K562 (cell line): Measurements from ENCODE around the gene SOWAHD. TPM values are rescaled to one million over a fixed set of nuclear protein-coding genes. Genes with fewer than 3 reads are reported as not detected.

ENCODE experiments used
- ATAC-seq: fragments of 200-7000 bp; cut with Tn5 transposase; 3 replicates; pipeline ENCODE4 v1.9.1; 2020; ENCODE audit warnings: moderate library complexity
- BruUV-seq: library from RNA; stranded (reverse); fragments of 400-500 nt; replicated peaks from 2 replicates; lab custom pipeline; 2021; lab: Mats Ljungman, UMichigan
- CTCF ChIA-PET: fragments of 300-600 bp; formaldehyde crosslinking; extraction: SDS; loops from one replicate; lab custom pipeline; 2021; ENCODE audit warnings: low intra/inter-chr PET ratio; lab: Yijun Ruan, JAX
- POLR2A ChIA-PET: fragments of 300-600, 350-650 bp; sonication (Branson Sonifier 250); formaldehyde crosslinking; extraction: SDS; loops from one replicate; lab custom pipeline; 2021; ENCODE audit warnings: antibody characterized with exemption, inconsistent platforms; lab: Yijun Ruan, JAX
- DNase-seq, 4 experiments: peaks; one replicate each; pipeline versions ENCODE4 v3.0.0 to v3.0.0-alpha.2; 2011 to 2018; ENCODE audit warnings: low spot score in 3 of 4, mixed read lengths in 3 of 4; ENCODE audit errors: extremely low read depth in 1 of 4
- FAIRE-seq: peaks from 2 replicates; lab custom pipeline; 2011; peaks lifted over from hg19 to GRCh38; lab: Jason Lieb, UNC
- H2AFZ ChIP-seq: 2 replicates; pipeline ENCODE4 v1.6.0; 2011; ENCODE audit warnings: low read depth, low read length, control low read depth, inconsistent platforms
- H3K27ac ChIP-seq: fragments of 200-600 bp; 3 replicates; pipeline ENCODE4 v1.8.0; 2011; ENCODE audit warnings: low read depth, mild to moderate bottlenecking, control low read depth, inconsistent platforms, low read length, moderate library complexity, mixed read lengths; ENCODE audit errors: extremely low read depth
- H3K27me3 ChIP-seq, 2 experiments: fragments of 300-600 bp in 1 of 2; 2 replicates in 1 of 2; 3 replicates in 1 of 2; pipeline versions ENCODE4 v1.6.0 to v1.8.0; 2011; ENCODE audit warnings: inconsistent platforms in 2 of 2, low read length in 2 of 2, mild to moderate bottlenecking in 1 of 2, mixed read lengths in 1 of 2, moderate library complexity in 1 of 2; ENCODE audit not compliant: control insufficient read depth in 2 of 2, insufficient read depth in 2 of 2
- H3K36me3 ChIP-seq: fragments of 300-600 bp; 3 replicates; pipeline ENCODE4 v1.8.0; 2011; ENCODE audit warnings: mild to moderate bottlenecking, low read length, inconsistent platforms; ENCODE audit not compliant: control insufficient read depth, insufficient read depth
- H3K4me1 ChIP-seq, 2 experiments: fragments of 200-600 bp in 1 of 2; replicated peaks in 1 of 2; 2 replicates in 1 of 2; 3 replicates in 1 of 2; pipeline versions ENCODE4 v1.5.1 to v1.8.0; 2011; ENCODE audit warnings: inconsistent platforms in 2 of 2, low read length in 2 of 2, mild to moderate bottlenecking in 1 of 2, mixed read lengths in 1 of 2, moderate library complexity in 1 of 2; ENCODE audit not compliant: control insufficient read depth in 2 of 2, insufficient read depth in 2 of 2
- H3K4me2 ChIP-seq: 2 replicates; pipeline ENCODE4 v1.6.1; 2011; ENCODE audit warnings: low read length, control low read depth, inconsistent platforms, mixed read lengths; ENCODE audit not compliant: insufficient read depth
- H3K4me3 ChIP-seq: fragments of 200-600 bp; sonication (generic), shearing (Covaris generic); 2 replicates; pipeline ENCODE4 v1.5.1; 2016; ENCODE audit warnings: control low read depth, inconsistent platforms
- H3K79me2 ChIP-seq: fragments of 200-600 bp; 3 replicates; pipeline ENCODE4 v1.8.0; 2011; ENCODE audit warnings: low read length, inconsistent platforms; ENCODE audit not compliant: control insufficient read depth, insufficient read depth
- H3K9ac ChIP-seq, 2 experiments: 2 replicates each; pipeline versions ENCODE4 v1.6.0 to v1.6.1; 2011; ENCODE audit warnings: low read depth in 2 of 2, low read length in 2 of 2, control low read depth in 1 of 2, inconsistent platforms in 1 of 2, mild to moderate bottlenecking in 1 of 2, mixed read lengths in 1 of 2; ENCODE audit not compliant: insufficient read depth in 1 of 2
- H3K9me1 ChIP-seq: one replicate; pipeline ENCODE4 v1.6.0; 2011; ENCODE audit warnings: inconsistent platforms, mild to moderate bottlenecking, low read length, moderate library complexity; ENCODE audit not compliant: control insufficient read depth, insufficient read depth
- H3K9me3 ChIP-seq: replicated peaks from 2 replicates; pipeline ENCODE4 v1.5.1; 2011; ENCODE audit warnings: low read depth, low read length, inconsistent platforms; ENCODE audit not compliant: control insufficient read depth, insufficient read depth
- H4K20me1 ChIP-seq: replicated peaks from 2 replicates; pipeline ENCODE4 v1.6.1; 2011; ENCODE audit warnings: low read length, inconsistent platforms, mixed read lengths; ENCODE audit not compliant: control insufficient read depth, insufficient read depth
- CBX1 ChIP-seq: sonication (generic); IDR thresholded peaks from 2 replicates; pipeline ENCODE4 v1.6.1; 2016; ENCODE audit warnings: antibody characterized with exemption, low read depth, mild to moderate bottlenecking
- FOXA3 ChIP-seq, 2 experiments: fragments of 450-650 bp in 1 of 2; sonication (generic) in 1 of 2; formaldehyde crosslinking; IDR thresholded peaks in 1 of 2; conservative IDR thresholded peaks in 1 of 2; 2 replicates each; pipeline versions ENCODE4 v1.4.0 to v1.8.0; 2020 to 2022; ENCODE audit warnings: mild to moderate bottlenecking in 2 of 2, missing genetic modification reagents in 1 of 2
- HDAC8 ChIP-seq: fragments of 450-650 bp; IDR thresholded peaks from 2 replicates; pipeline ENCODE4 v1.6.1; 2016; ENCODE audit warnings: mild to moderate bottlenecking, missing genetic modification characterization, moderate library complexity, missing compliant biosample characterization
- HINFP ChIP-seq: fragments of 450-650 bp; conservative IDR thresholded peaks from 2 replicates; pipeline ENCODE4 v1.6.1; 2016; ENCODE audit warnings: missing genetic modification characterization, low read depth, mild to moderate bottlenecking, control low read depth, missing compliant biosample characterization
- KLF13 ChIP-seq: fragments of 450-650 bp; IDR thresholded peaks from 2 replicates; pipeline ENCODE4 v1.6.1; 2016; ENCODE audit warnings: missing genetic modification characterization, low read depth, mild to moderate bottlenecking, missing compliant biosample characterization, moderate library complexity, borderline replicate concordance
- MIER1 ChIP-seq: fragments of 450-650 bp; IDR thresholded peaks from 2 replicates; pipeline ENCODE4 v1.6.1; 2016; ENCODE audit warnings: antibody characterized with exemption, mild to moderate bottlenecking, low read depth
- NR2C2 ChIP-seq, 2 experiments: fragments of 200-800 bp in 1 of 2; sonication (Bioruptor generic) in 1 of 2; sonication (generic) in 1 of 2; formaldehyde crosslinking in 1 of 2; IDR thresholded peaks; 2 replicates each; pipeline versions ENCODE4 v1.6.1 to v1.8.0; 2016 to 2022; ENCODE audit warnings: mild to moderate bottlenecking in 1 of 2, missing compliant biosample characterization in 1 of 2, missing genetic modification characterization in 1 of 2, missing genetic modification reagents in 1 of 2
- PRPF4 ChIP-seq: fragments of 200-400 bp; formaldehyde crosslinking; IDR thresholded peaks from one replicate; pipeline ENCODE4 v1.6.1; 2017; ENCODE audit warnings: low read length, low read depth, mild to moderate bottlenecking; ENCODE audit not compliant: insufficient read depth, poor library complexity, severe bottlenecking
- RBM22 ChIP-seq: fragments of 200-400 bp; formaldehyde crosslinking; IDR thresholded peaks from 2 replicates; pipeline ENCODE4 v1.6.1; 2018; ENCODE audit warnings: low read length, low read depth; ENCODE audit not compliant: poor library complexity, severe bottlenecking
- SP1 ChIP-seq: sonication (generic); formaldehyde crosslinking; IDR thresholded peaks from 2 replicates; pipeline ENCODE4 v1.8.1; 2022; ENCODE audit warnings: mild to moderate bottlenecking, missing genetic modification reagents
- THAP7 ChIP-seq: fragments of 250-450 bp; sonication (Bioruptor Pico); IDR thresholded peaks from 2 replicates; pipeline ENCODE4 v1.5.0; 2021
- ZFX ChIP-seq: sonication (generic); formaldehyde crosslinking; IDR thresholded peaks from 2 replicates; pipeline ENCODE4 v1.8.0; 2022; ENCODE audit warnings: mild to moderate bottlenecking, missing genetic modification reagents, moderate library complexity
- ZNF644 ChIP-seq: fragments of 200-800 bp; sonication (Bioruptor generic); IDR thresholded peaks from 2 replicates; pipeline ENCODE4 v1.6.1; 2016; ENCODE audit warnings: low read depth, missing genetic modification characterization, missing compliant biosample characterization
- ZNF830 ChIP-seq: fragments of 250-450 bp; sonication (Bioruptor Pico); IDR thresholded peaks from 2 replicates; pipeline ENCODE4 v1.5.0; 2021; ENCODE audit warnings: mild to moderate bottlenecking
- WGBS: fragments of 100-300 bp; shearing (Covaris generic); methylation state at CpG from one replicate; pipeline ENCODE4 v1.1.6; 2016; ENCODE audit warnings: low coverage, mixed read lengths; ENCODE audit not compliant: insufficient coverage; ENCODE audit errors: missing lambda C conversion rate; 5-methylcytosine and 5-hydroxymethylcytosine counted together
- in situ Hi-C: fragments of 300-500 bp; cut with MboI; formaldehyde crosslinking; loops from 4 replicates; pipeline ENCODE4 v1.15.0; 2018; ENCODE audit warnings: inconsistent platforms, mixed read lengths
- intact Hi-C: fragments of 100-400 bp; cut with micrococcal nuclease; formaldehyde crosslinking; loops from 2 replicates; pipeline ENCODE4 v1.14.2; 2022
- polyA plus RNA-seq, 8 experiments: library from polyadenylated mRNA; depleted of rRNA in 4 of 8; stranded (reverse) in 5 of 8; unstranded in 3 of 8; fragments of >200 nt; fragmentation: Nextera tagmentation in 2 of 8; fragmentation: Illumina TruSeq in 1 of 8; extraction: Ambion mirVana in 2 of 8; extraction: Trizol in 1 of 8; gene quantifications; 2 replicates each; pipeline versions ENCODE4 v1.2.1 to v1.2.3, GENCODE V29; 2011 to 2014; ENCODE audit warnings: inconsistent platforms in 1 of 8, missing spikeins in 1 of 8
- total RNA-seq, 7 experiments: library from RNA; depleted of rRNA in 6 of 7; stranded (reverse); fragments of >200 nt in 6 of 7; fragmentation: Illumina TruSeq in 2 of 7; extraction: Trizol in 2 of 7; gene quantifications; 2 replicates each; pipeline versions ENCODE4 v1.2.1 to v1.2.3, GENCODE V29; 2011 to 2021; ENCODE audit warnings: low replicate concordance in 1 of 7
- TF ChIP-seq, protein P1 (sequence below), 2 experiments: fragments of 450-650 bp; IDR thresholded peaks; 2 replicates each; pipeline ENCODE4 v1.6.1; 2018; ENCODE audit warnings: mild to moderate bottlenecking in 2 of 2, low read depth in 1 of 2; ENCODE audit not compliant: partially characterized antibody in 2 of 2

SOWAHD gene
- total and polyA plus RNA-seq, 9 of the 15 experiments (the other 6 are each of a cell fraction or from before 2014, with no cell fraction given) = 0.13 to 0.29 TPM; not detected in 7

- ChIA-PET POLR2A (interaction anchor here (1.2 kb wide), 1 partner anchor 10 kb away, joined by 3 read pairs; no protein-coding TSS in a partner anchor), CTCF (no interaction called here)
- 5% methylated on average over 4 of the region's 5 CpGs for WGBS
- Histone ChIP-seq H3K36me3 (no peaks in the 10 kb centered on the region), H3K79me2 (no peaks in the 10 kb centered on the region), H3K27ac (no peak overlapping the region), H4K20me1 (no peaks in the 10 kb centered on the region), H3K4me2 (no peak overlapping the region), H3K9me3 (no peaks in the 10 kb centered on the region), H2AFZ (no peak overlapping the region), H3K4me1 (no peaks in the 10 kb centered on the region), H3K27me3 (peaks cover 9 to 38% of the 10 kb centered on the region in 2 experiments; a peak in 3 of 5 replicates), H3K9me1 (no peaks in the 10 kb centered on the region), H3K9ac (no peak overlapping the region), H3K4me3 (no peak overlapping the region)
- in situ Hi-C loops = no loop called here
- no TSS peak for BruUV-seq
- ATAC-seq = no peak
- no peak for FAIRE-seq
- TF ChIP-seq CBX1 (no peak), NR2C2 (CRISPR knock-in tag; IDR thresholded peaks at IDR 0.05) (no peak), NR2C2 (tag; IDR thresholded peaks at IDR 0.05) (no peak), SP1 (CRISPR knock-in tag) (no peak), THAP7 (CRISPR knock-in tag) (no peak), MIER1 (no peak), PRPF4 (no peak), FOXA3 (CRISPR knock-in tag; conservative IDR thresholded peaks at IDR 0.05 in 1 of 2, IDR thresholded peaks at IDR 0.05 in 1 of 2) (no peak), ZNF644 (tag) (no peak), RBM22 (no peak), ZNF830 (CRISPR knock-in tag) (no peak), KLF13 (no peak), HDAC8 (tag) (no peak), HINFP (tag) (no peak), ZFX (no peak)
- TF ChIP-seq, protein P1, sequence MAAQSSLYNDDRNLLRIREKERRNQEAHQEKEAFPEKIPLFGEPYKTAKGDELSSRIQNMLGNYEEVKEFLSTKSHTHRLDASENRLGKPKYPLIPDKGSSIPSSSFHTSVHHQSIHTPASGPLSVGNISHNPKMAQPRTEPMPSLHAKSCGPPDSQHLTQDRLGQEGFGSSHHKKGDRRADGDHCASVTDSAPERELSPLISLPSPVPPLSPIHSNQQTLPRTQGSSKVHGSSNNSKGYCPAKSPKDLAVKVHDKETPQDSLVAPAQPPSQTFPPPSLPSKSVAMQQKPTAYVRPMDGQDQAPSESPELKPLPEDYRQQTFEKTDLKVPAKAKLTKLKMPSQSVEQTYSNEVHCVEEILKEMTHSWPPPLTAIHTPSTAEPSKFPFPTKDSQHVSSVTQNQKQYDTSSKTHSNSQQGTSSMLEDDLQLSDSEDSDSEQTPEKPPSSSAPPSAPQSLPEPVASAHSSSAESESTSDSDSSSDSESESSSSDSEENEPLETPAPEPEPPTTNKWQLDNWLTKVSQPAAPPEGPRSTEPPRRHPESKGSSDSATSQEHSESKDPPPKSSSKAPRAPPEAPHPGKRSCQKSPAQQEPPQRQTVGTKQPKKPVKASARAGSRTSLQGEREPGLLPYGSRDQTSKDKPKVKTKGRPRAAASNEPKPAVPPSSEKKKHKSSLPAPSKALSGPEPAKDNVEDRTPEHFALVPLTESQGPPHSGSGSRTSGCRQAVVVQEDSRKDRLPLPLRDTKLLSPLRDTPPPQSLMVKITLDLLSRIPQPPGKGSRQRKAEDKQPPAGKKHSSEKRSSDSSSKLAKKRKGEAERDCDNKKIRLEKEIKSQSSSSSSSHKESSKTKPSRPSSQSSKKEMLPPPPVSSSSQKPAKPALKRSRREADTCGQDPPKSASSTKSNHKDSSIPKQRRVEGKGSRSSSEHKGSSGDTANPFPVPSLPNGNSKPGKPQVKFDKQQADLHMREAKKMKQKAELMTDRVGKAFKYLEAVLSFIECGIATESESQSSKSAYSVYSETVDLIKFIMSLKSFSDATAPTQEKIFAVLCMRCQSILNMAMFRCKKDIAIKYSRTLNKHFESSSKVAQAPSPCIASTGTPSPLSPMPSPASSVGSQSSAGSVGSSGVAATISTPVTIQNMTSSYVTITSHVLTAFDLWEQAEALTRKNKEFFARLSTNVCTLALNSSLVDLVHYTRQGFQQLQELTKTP (IDR thresholded peaks at IDR 0.05; ENCODE audit: low read depth in 1 of 2, partially characterized antibody in 2 of 2) = no peak
- intact Hi-C loops = no loop called here
- DNase-seq = no peak
These were observed 19.6 kb upstream of the SOWAHD start for GRCh38 chrX:119738742-119739141.
